Hepatocyte (in vitro differentiated cells): ENCODE results near the gene METRN. TPM values are rescaled to one million over a fixed set of nuclear protein-coding genes. Genes with fewer than 3 reads are reported as not detected.

Source experiments
- DNase-seq: peaks from one replicate; pipeline ENCODE4 v3.0.0-alpha.2; 2016; ENCODE audit warnings: low spot score
- H2AFZ ChIP-seq: fragments of 200-600 bp; sonication (generic); 2 replicates; pipeline ENCODE4 v1.6.0; 2016; ENCODE audit warnings: antibody characterized with exemption, mild to moderate bottlenecking
- H3K27ac ChIP-seq: fragments of 200-600 bp; sonication (generic); 2 replicates; pipeline ENCODE4 v1.5.1; 2016; ENCODE audit warnings: mild to moderate bottlenecking
- H3K27me3 ChIP-seq: fragments of 200-600 bp; sonication (generic); 2 replicates; pipeline ENCODE4 v1.6.1; 2016
- H3K36me3 ChIP-seq: fragments of 200-600 bp; sonication (generic); replicated peaks from 2 replicates; pipeline ENCODE4 v1.5.1; 2016; ENCODE audit warnings: low read depth; ENCODE audit not compliant: insufficient read depth
- H3K4me1 ChIP-seq: fragments of 200-600 bp; sonication (generic); 2 replicates; pipeline ENCODE4 v1.5.1; 2016; ENCODE audit warnings: mild to moderate bottlenecking, moderate library complexity; ENCODE audit not compliant: insufficient read depth
- H3K4me2 ChIP-seq: fragments of 200-600 bp; sonication (generic); 2 replicates; pipeline ENCODE4 v1.6.0; 2016
- H3K4me3 ChIP-seq: fragments of 200-600 bp; sonication (generic); 2 replicates; pipeline ENCODE4 v1.5.1; 2016; ENCODE audit warnings: mild to moderate bottlenecking
- H3K79me2 ChIP-seq: fragments of 200-600 bp; sonication (generic); 2 replicates; pipeline ENCODE4 v1.6.0; 2017; ENCODE audit warnings: mild to moderate bottlenecking
- H3K9me2 ChIP-seq: fragments of 200-600 bp; sonication (generic); replicated peaks from 2 replicates; pipeline ENCODE4 v1.6.0; 2017; ENCODE audit warnings: mild to moderate bottlenecking; ENCODE audit not compliant: insufficient read depth
- H3K9me3 ChIP-seq: fragments of 200-600 bp; sonication (generic); 2 replicates; pipeline ENCODE4 v1.5.1; 2016; ENCODE audit warnings: low read depth, mild to moderate bottlenecking
- H4K20me1 ChIP-seq: fragments of 200-600 bp; sonication (generic); 2 replicates; pipeline ENCODE4 v1.6.0; 2016; ENCODE audit warnings: mild to moderate bottlenecking; ENCODE audit not compliant: insufficient read depth, poor library complexity, severe bottlenecking
- CTCF ChIP-seq: fragments of 200-600 bp; sonication (generic); IDR thresholded peaks from 2 replicates; pipeline ENCODE4 v1.5.1; 2016; ENCODE audit warnings: antibody characterized with exemption, mild to moderate bottlenecking; ENCODE audit not compliant: poor library complexity
- EZH2 ChIP-seq: fragments of 200-600 bp; sonication (generic); IDR thresholded peaks from 2 replicates; pipeline ENCODE4 v1.6.1; 2016; ENCODE audit warnings: antibody characterized with exemption, mild to moderate bottlenecking, borderline replicate concordance
- EZH2phosphoT487 ChIP-seq: fragments of 200-600 bp; sonication (generic); IDR thresholded peaks from one replicate; pipeline ENCODE4 v1.6.1; 2018; ENCODE audit warnings: antibody characterized with exemption, mild to moderate bottlenecking, low read depth, moderate library complexity; ENCODE audit not compliant: unreplicated experiment, severe bottlenecking
- WGBS: methylation state at CpG from one replicate; pipeline ENCODE4 v1.1.6; 2016; ENCODE audit warnings: low lambda C conversion rate; ENCODE audit errors: missing lambda C conversion rate; 5-methylcytosine and 5-hydroxymethylcytosine counted together
- polyA plus RNA-seq: library from polyadenylated mRNA; unstranded; fragments of >200 nt; fragmentation: Nextera tagmentation; extraction: Ambion mirVana; gene quantifications from 2 replicates; pipeline ENCODE4 v1.2.1, GENCODE V29; 2016
- total RNA-seq: library from RNA; depleted of rRNA; stranded (reverse); fragments of >200 nt; gene quantifications from 2 replicates; pipeline ENCODE4 v1.2.3, GENCODE V29; 2014

The METRN gene
- total and polyA plus RNA-seq, 2 experiments from 2014 or later: 22.7 to 68.1 TPM

GRCh38 chr16:768428-768827, 53.5 kb downstream of the METRN start:
- no peaks in the 10 kb centered on the region for H3K27me3 ChIP-seq

More at GRCh38 chr16:768428-768827, 53.5 kb downstream of the METRN start:
- Histone ChIP-seq H4K20me1 (no peaks in the 10 kb centered on the region), H3K4me1 (no peaks in the 10 kb centered on the region), H3K4me2 (no peak overlapping the region), H3K9me3 (no peaks in the 10 kb centered on the region), H3K9me2 (no peaks in the 10 kb centered on the region), H3K79me2 (no peaks in the 10 kb centered on the region), H2AFZ (no peak overlapping the region), H3K4me3 (no peak overlapping the region), H3K27ac (no peak overlapping the region), H3K36me3 (no peaks in the 10 kb centered on the region)
- WGBS: 88% methylated on average over 21 of the region's 21 CpGs
- no peak for DNase-seq
- TF ChIP-seq CTCF (no peak), EZH2 (no peak), EZH2phosphoT487 (no peak)

Other genes with a start within 250 kb of the METRN start
- gene CAPN15, start 187.4 kb upstream of the METRN start, total RNA-seq: 41.7 and 51.0 TPM in 2 replicates
- gene CAPN15, start 187.4 kb upstream of the METRN start, polyA plus RNA-seq: 42.7 and 47.9 TPM in 2 replicates
- not detected in 2 replicates for gene PRR35, start 154.7 kb upstream of the METRN start, total RNA-seq
- gene PRR35, start 154.7 kb upstream of the METRN start, polyA plus RNA-seq: not detected in 2 replicates
- 1.0 and 1.2 TPM in 2 replicates for gene NHLRC4, start 148.1 kb upstream of the METRN start, total RNA-seq
- 0.25 and 1.7 TPM in 2 replicates for gene NHLRC4, start 148.1 kb upstream of the METRN start, polyA plus RNA-seq
- gene PIGQ, start 145.2 kb upstream of the METRN start, total RNA-seq: 26.7 and 30.0 TPM in 2 replicates
- 58.6 and 64.6 TPM in 2 replicates for gene PIGQ, start 145.2 kb upstream of the METRN start, polyA plus RNA-seq
- 28.4 and 30.2 TPM in 2 replicates for gene RAB40C, start 125.1 kb upstream of the METRN start, total RNA-seq
- gene RAB40C, start 125.1 kb upstream of the METRN start, polyA plus RNA-seq: 30.8 and 32.7 TPM in 2 replicates
- 0.24 and 0.43 TPM in 2 replicates for gene WFIKKN1, start 84.1 kb upstream of the METRN start, total RNA-seq
- gene WFIKKN1, start 84.1 kb upstream of the METRN start, polyA plus RNA-seq: 0.88 and 2.1 TPM in 2 replicates
- gene METTL26, start 78.8 kb upstream of the METRN start, total RNA-seq: 75.4 and 77.9 TPM in 2 replicates
- 151 and 155 TPM in 2 replicates for gene METTL26, start 78.8 kb upstream of the METRN start, polyA plus RNA-seq
- 43.0 and 61.4 TPM in 2 replicates for gene MCRIP2, start 73.3 kb upstream of the METRN start, total RNA-seq
- 95.2 and 100 TPM in 2 replicates for gene MCRIP2, start 73.3 kb upstream of the METRN start, polyA plus RNA-seq
- 6.4 and 14.4 TPM in 2 replicates for gene WDR90, start 65.8 kb upstream of the METRN start, total RNA-seq
- gene WDR90, start 65.8 kb upstream of the METRN start, polyA plus RNA-seq: 25.1 and 30.3 TPM in 2 replicates
- 41.8 and 63.2 TPM in 2 replicates for gene RHOT2, start 47.0 kb upstream of the METRN start, total RNA-seq
- 158 and 201 TPM in 2 replicates for gene RHOT2, start 47.0 kb upstream of the METRN start, polyA plus RNA-seq
- 2.3 and 3.4 TPM in 2 replicates for gene RHBDL1, start 39.4 kb upstream of the METRN start, total RNA-seq
- 4.2 and 8.1 TPM in 2 replicates for gene RHBDL1, start 39.4 kb upstream of the METRN start, polyA plus RNA-seq
- gene STUB1, start 34.7 kb upstream of the METRN start, total RNA-seq: 116 TPM in 2 replicates
- gene STUB1, start 34.7 kb upstream of the METRN start, polyA plus RNA-seq: 231 and 249 TPM in 2 replicates
- 44.3 and 47.8 TPM in 2 replicates for gene JMJD8, start 30.8 kb upstream of the METRN start, total RNA-seq
- gene JMJD8, start 30.8 kb upstream of the METRN start, polyA plus RNA-seq: 83.4 and 84.3 TPM in 2 replicates
- 6.7 and 15.1 TPM in 2 replicates for gene WDR24, start 24.7 kb upstream of the METRN start, total RNA-seq
- gene WDR24, start 24.7 kb upstream of the METRN start, polyA plus RNA-seq: 22.2 and 24.0 TPM in 2 replicates
- gene FBXL16, start 9.3 kb upstream of the METRN start, total RNA-seq: 0.07 and 0.28 TPM in 2 replicates
- 0.28 and 0.38 TPM in 2 replicates for gene FBXL16, start 9.3 kb upstream of the METRN start, polyA plus RNA-seq
- gene ANTKMT, start 6.0 kb downstream of the METRN start, total RNA-seq: 32.0 and 38.8 TPM in 2 replicates
- gene ANTKMT, start 6.0 kb downstream of the METRN start, polyA plus RNA-seq: 81.0 and 81.8 TPM in 2 replicates
- gene CCDC78, start 11.3 kb downstream of the METRN start, total RNA-seq: 2.2 and 3.4 TPM in 2 replicates
- gene CCDC78, start 11.3 kb downstream of the METRN start, polyA plus RNA-seq: 5.8 and 6.8 TPM in 2 replicates
- 14.5 and 15.5 TPM in 2 replicates for gene HAGHL, start 12.0 kb downstream of the METRN start, total RNA-seq
- gene HAGHL, start 12.0 kb downstream of the METRN start, polyA plus RNA-seq: 31.5 and 32.3 TPM in 2 replicates
- gene CIAO3, start 25.9 kb downstream of the METRN start, total RNA-seq: 28.5 and 39.0 TPM in 2 replicates
- gene CIAO3, start 25.9 kb downstream of the METRN start, polyA plus RNA-seq: 42.8 and 61.8 TPM in 2 replicates
- 2.4 and 2.5 TPM in 2 replicates for gene MSLN, start 45.6 kb downstream of the METRN start, total RNA-seq
- gene MSLN, start 45.6 kb downstream of the METRN start, polyA plus RNA-seq: 5.6 and 8.0 TPM in 2 replicates
- 25.2 and 27.6 TPM in 2 replicates for gene RPUSD1, start 73.3 kb downstream of the METRN start, total RNA-seq
- 34.5 and 37.8 TPM in 2 replicates for gene RPUSD1, start 73.3 kb downstream of the METRN start, polyA plus RNA-seq
- 5.1 and 9.7 TPM in 2 replicates for gene CHTF18, start 73.5 kb downstream of the METRN start, total RNA-seq
- 18.1 and 21.6 TPM in 2 replicates for gene CHTF18, start 73.5 kb downstream of the METRN start, polyA plus RNA-seq
- gene GNG13, start 85.6 kb downstream of the METRN start, total RNA-seq: not detected in 2 replicates
- not detected in 2 replicates for gene GNG13, start 85.6 kb downstream of the METRN start, polyA plus RNA-seq